ENCODE results near the gene SFSWAP.
"Not testable (repeated sequence)": the region's sequence is repeated elsewhere in the genome, so short reads cannot be mapped to it uniquely, and the experiment has no call there.

Gene SFSWAP

DNA sequence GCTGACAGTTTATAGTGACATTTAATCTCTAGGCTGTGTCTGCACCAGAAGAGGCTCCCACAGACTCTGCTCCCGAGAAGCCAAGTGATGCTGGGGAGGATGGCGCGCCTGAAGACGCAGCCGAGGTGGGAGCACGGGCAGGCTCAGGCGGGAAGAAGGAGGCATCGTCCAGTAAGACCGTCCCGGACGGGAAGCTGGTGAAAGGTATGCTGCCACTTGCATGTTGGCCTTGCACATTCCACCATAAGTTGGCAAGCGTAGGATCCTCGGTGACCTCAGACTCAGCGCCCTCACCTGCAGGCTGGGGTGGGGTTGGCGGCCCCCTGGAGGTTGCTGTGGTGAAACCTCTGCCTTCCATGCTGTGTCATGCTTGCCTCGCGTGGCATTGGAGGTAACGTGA is 45.6 kb downstream of the SFSWAP start:
- no peak for DNase-seq (ENCODE audit: low read depth in 3 of 3, low spot score in 1 of 3)

DNA sequence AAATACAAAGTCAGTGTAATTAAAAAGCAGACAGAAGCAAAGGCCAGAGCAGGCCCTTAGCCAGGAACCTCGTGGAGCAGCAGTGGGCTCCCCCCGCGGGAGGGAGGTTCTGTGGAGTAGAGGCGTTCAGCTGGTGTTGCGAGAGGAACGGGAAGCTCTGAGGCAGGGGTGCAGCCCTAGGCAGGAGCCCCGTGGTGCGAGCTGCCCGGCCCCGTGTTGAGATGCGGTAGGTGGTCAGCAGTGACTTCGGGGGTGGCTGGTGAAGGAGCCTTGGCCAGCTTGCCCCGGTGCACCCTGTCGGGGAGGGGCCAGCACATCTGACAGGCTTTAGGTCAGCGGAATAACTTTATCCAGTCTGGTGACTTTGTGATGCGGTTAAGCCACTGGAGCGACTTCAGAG is 46.2 kb downstream of the SFSWAP start:
- DNase-seq (ENCODE audit: low read depth in 3 of 3, low spot score in 1 of 3) = no peak

GRCh38 chr12:131758016-131758739 is 47.3 kb downstream of the SFSWAP start:
- DNase-seq (ENCODE audit: low read depth in 3 of 3, low spot score in 1 of 3) = no peak

GRCh38 chr12:131759176-131759575 is 48.3 kb downstream of the SFSWAP start:
- no peak for DNase-seq (ENCODE audit: low read depth in 3 of 3, low spot score in 1 of 3)

GRCh38 chr12:131761638-131762037 is 50.7 kb downstream of the SFSWAP start:
- DNase-seq (ENCODE audit: low read depth in 3 of 3, low spot score in 1 of 3) = no peak

- no peak for DNase-seq (ENCODE audit: low read depth in 3 of 3, low spot score in 1 of 3)
Observed at GRCh38 chr12:131764738-131765137, 53.8 kb downstream of the SFSWAP start.

DNA sequence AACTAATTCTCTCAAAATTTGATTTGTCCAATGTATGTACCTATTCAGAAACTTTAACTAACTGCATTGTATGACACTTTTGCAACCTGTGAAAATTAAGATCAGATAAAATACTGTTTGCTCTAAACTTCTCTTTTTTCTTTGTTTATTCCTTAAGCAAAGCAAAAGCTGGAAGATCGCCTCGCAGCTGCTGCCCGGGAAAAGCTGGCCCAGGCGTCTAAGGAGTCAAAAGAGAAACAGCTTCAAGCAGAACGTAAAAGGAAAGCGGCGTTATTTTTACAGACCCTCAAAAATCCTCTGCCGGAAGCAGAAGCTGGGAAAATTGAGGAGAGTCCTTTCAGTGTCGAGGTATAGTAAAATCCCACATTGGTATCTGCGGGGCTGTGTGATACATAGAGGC is 55.1 kb downstream of the SFSWAP start:
- no peak for DNase-seq (ENCODE audit: low read depth in 3 of 3, low spot score in 1 of 3)

- DNase-seq (ENCODE audit: low read depth in 3 of 3, low spot score in 1 of 3) = no peak
Observed at GRCh38 chr12:131766382-131767107, 55.7 kb downstream of the SFSWAP start.

DNA sequence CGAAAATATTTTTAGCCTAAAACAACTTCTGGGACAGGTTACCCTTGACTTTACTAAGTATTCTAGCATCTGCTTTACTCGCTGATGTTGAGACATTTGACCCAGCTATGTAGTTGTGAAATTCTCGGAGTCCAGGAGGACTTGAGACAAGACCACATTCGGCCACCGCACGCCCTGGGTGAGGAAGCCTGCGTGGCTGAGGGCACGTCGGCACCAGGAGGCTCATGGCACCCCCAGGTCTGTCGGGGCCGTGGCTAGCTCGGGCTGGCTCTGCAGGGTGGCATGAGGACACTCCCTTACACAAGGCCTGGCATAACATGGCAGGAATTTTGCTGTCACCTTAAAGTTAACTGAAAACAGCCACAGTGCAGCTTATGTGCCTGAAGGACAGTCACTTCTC is 59.2 kb downstream of the SFSWAP start:
- DNase-seq (ENCODE audit: low read depth in 3 of 3, low spot score in 1 of 3) = no peak

- DNase-seq (ENCODE audit: low read depth in 3 of 3, low spot score in 1 of 3) = no peak
Observed at GRCh38 chr12:131771965-131772364, 61.1 kb downstream of the SFSWAP start.

GRCh38 chr12:131773582-131774221 is 62.8 kb downstream of the SFSWAP start:
- no peak for DNase-seq (ENCODE audit: low read depth in 3 of 3, low spot score in 1 of 3)

- DNase-seq (ENCODE audit: low read depth in 3 of 3, low spot score in 1 of 3) = no peak
Observed at GRCh38 chr12:131774576-131775391, 63.9 kb downstream of the SFSWAP start.

GRCh38 chr12:131775392-131776236 is 64.7 kb downstream of the SFSWAP start:
- no peak for DNase-seq (ENCODE audit: low read depth in 3 of 3, low spot score in 1 of 3)

- no peak for DNase-seq (ENCODE audit: low read depth in 3 of 3, low spot score in 1 of 3)
Observed at GRCh38 chr12:131776237-131776889, 65.5 kb downstream of the SFSWAP start.

- DNase-seq (ENCODE audit: low read depth in 3 of 3, low spot score in 1 of 3) = not testable (repeated sequence)
Observed at GRCh38 chr12:131777269-131777668, 66.4 kb downstream of the SFSWAP start.

DNA sequence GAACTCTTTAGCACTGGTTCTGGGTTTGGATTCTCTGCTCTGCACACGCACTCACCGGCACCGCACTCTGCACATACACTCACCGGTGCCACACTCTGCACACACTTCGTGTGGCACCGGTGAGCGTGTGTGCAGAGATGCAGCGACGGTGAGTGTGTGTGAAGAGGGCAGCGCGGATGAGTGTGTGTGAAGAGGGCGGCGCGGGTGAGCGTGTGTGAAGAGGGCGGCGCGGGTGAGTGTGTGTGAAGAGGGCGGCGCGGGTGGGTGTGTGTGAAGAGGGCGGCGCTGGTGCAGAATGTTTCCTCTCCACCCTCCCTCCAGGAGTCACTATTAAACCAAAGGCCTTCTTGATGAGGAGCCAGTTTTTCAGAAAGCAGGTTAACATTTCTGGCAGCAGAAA is 68.1 kb downstream of the SFSWAP start:
- DNase-seq (ENCODE audit: low read depth in 3 of 3, low spot score in 1 of 3) = no peak

GRCh38 chr12:131782061-131782460 is 71.2 kb downstream of the SFSWAP start:
- no peak for DNase-seq (ENCODE audit: low read depth in 3 of 3, low spot score in 1 of 3)

DNA sequence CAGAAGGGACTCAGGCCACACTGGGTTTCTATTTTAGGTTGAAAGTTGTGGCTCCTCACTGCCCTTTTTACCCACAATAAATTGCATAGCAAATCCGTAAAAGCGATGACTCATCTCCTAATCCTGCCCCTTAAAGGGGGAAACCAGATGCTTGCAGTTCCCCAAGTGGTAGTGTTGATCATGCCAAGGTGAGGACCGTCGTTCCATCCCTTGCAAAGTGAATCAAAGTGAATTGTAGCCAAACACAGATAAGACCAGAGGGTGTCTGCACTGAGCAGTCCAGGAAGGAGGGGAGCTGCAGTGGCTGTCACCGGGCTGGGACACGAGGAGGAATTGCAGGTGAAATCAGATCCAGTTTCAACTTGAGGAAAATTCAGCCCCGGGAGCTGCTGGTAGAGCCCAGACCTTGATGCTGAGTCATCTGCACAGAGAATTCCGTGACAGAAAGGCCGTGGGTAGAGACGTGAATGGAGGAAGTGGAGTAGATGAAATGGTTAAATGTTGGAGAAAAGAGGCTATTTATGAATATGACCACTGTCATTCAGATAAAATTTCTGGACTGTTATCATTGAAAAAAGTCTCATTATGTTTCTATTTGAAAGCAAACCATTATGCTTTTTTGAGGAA is 73.1 kb downstream of the SFSWAP start:
- no peak for DNase-seq (ENCODE audit: low read depth in 3 of 3, low spot score in 1 of 3)

GRCh38 chr12:131784909-131785762 is 74.2 kb downstream of the SFSWAP start:
- DNase-seq (ENCODE audit: low read depth in 3 of 3, low spot score in 1 of 3) = no peak

All from stimulated activated CD4-positive, alpha-beta T cell treated with anti-CD3 and anti-CD28 coated beads, TNF-alpha, amount 100 ng/mL, for 1 hour (primary cell).